HG03280 (cell line): ENCODE measurements around the gene TRIO.
"Not testable (repeated sequence)": the region's sequence is repeated elsewhere in the genome, so short reads cannot be mapped to it uniquely, and the experiment has no call there.

Source experiments
- ATAC-seq: cut with Tn5 transposase; IDR thresholded peaks from one replicate; pipeline ENCODE4 v1.9.1; 2021; ENCODE audit warnings: mild to moderate bottlenecking, moderate library complexity; ENCODE audit not compliant: unreplicated experiment

The TRIO gene

GRCh38 chr5:14516901-14517300, 373.8 kb downstream of the TRIO start:
- no peak for ATAC-seq

- ATAC-seq: no peak
These were observed 375.5 kb downstream of the TRIO start for GRCh38 chr5:14518638-14519037.

GRCh38 chr5:14521748-14522147, 378.6 kb downstream of the TRIO start:
- ATAC-seq: no peak

GRCh38 chr5:14522721-14523120, 379.6 kb downstream of the TRIO start:
- ATAC-seq: no peak

- ATAC-seq: no peak
These were observed 380.3 kb downstream of the TRIO start for GRCh38 chr5:14523243-14524034.

- no peak for ATAC-seq
These were observed 382.3 kb downstream of the TRIO start for GRCh38 chr5:14525397-14525796.

- ATAC-seq: no peak
These were observed 383.4 kb downstream of the TRIO start for GRCh38 chr5:14526493-14526892.

GRCh38 chr5:14528115-14528514, 385.0 kb downstream of the TRIO start:
- no peak for ATAC-seq

GRCh38 chr5:14528926-14529325, 385.8 kb downstream of the TRIO start:
- ATAC-seq: no peak

GRCh38 chr5:14531668-14532067, 388.5 kb downstream of the TRIO start:
- ATAC-seq: no peak

- no peak for ATAC-seq
These were observed 389.0 kb downstream of the TRIO start for GRCh38 chr5:14532180-14532579.

- no peak for ATAC-seq
These were observed 391.6 kb downstream of the TRIO start for GRCh38 chr5:14534773-14535172.

GRCh38 chr5:14545308-14545707, 402.2 kb downstream of the TRIO start:
- no peak for ATAC-seq

GRCh38 chr5:14545862-14546261, 402.7 kb downstream of the TRIO start:
- no peak for ATAC-seq

- ATAC-seq: no peak
These were observed 404.5 kb downstream of the TRIO start for GRCh38 chr5:14547666-14548065.

GRCh38 chr5:14551211-14551610, 408.1 kb downstream of the TRIO start:
- no peak for ATAC-seq

GRCh38 chr5:14552017-14552416, 408.9 kb downstream of the TRIO start:
- no peak for ATAC-seq

GRCh38 chr5:14554288-14554687, 411.1 kb downstream of the TRIO start:
- not testable (repeated sequence) for ATAC-seq

GRCh38 chr5:14556015-14556414, 412.9 kb downstream of the TRIO start:
- no peak for ATAC-seq

GRCh38 chr5:14557203-14557770, 414.1 kb downstream of the TRIO start:
- ATAC-seq: no peak

GRCh38 chr5:14557791-14558415, 414.8 kb downstream of the TRIO start:
- no peak for ATAC-seq
